ENCODE results near the gene TRUB1.
A peak's percentile ranks its signal among the peaks of the same experiment; 100 is the strongest.
"Not testable (repeated sequence)": the region's sequence is repeated elsewhere in the genome, so short reads cannot be mapped to it uniquely, and the experiment has no call there.

Gene TRUB1

DNA sequence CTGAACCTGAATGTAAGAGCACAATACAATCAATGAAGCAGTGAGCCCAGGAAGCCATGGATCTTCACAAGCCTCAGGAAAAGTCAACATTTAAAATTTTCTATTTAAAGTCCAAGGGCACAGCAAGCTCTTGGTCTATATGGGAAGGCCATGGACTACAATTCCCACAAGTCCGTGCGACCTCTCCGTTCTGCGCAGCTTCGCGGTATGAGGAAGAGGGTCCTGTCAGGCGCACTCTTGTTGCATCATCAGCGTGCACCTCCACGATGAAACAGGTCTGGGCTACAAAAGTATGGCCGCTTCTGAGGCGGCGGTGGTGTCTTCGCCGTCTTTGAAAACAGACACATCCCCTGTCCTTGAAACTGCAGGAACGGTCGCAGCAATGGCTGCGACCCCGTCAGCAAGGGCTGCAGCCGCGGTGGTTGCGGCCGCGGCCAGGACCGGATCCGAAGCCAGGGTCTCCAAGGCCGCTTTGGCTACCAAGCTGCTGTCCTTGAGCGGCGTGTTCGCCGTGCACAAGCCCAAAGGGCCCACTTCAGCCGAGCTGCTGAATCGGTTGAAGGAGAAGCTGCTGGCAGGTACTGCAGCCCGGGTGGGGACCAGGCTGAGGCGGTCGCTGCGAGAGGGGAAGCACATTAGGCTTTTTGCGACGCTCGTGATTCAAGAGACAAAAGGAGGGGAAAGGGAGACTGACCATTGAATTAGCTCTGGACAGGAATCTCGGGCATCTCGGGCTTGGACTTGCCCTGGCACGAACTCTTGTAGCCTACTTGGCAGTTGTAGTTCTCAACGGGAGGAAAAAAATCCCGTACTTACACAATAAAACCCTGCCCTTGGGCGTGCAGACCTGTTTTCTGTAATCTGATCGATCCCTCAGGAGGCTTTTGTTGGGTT is at the start of gene TRUB1:
TRUB1 (plus strand) TSS at position 234 of the 894 bp plus-strand sequence; CDS start at position 293, 59 bp downstream.
- peak; percentile 96 for DNase-seq

DNA sequence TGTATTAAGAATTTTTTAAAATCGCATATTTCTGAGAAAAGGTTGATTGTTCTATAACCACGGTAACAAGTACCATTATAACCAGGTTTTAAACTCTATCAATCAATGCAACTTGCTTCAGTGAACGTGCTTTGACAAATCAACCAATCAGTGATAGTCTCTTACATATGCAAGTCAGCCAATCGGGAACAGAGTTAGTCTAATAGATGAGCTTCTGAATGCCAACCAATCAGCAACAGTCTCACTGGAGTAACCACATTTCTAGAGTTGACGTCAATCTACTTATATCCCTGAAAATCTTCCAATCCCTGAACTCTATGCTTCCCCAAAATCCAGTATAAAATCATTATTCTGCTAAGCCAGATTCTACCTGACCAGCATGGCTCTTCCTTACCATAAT is 44.7 kb upstream of the TRUB1 start:
- DNase-seq, result peak; percentile 45

DNA sequence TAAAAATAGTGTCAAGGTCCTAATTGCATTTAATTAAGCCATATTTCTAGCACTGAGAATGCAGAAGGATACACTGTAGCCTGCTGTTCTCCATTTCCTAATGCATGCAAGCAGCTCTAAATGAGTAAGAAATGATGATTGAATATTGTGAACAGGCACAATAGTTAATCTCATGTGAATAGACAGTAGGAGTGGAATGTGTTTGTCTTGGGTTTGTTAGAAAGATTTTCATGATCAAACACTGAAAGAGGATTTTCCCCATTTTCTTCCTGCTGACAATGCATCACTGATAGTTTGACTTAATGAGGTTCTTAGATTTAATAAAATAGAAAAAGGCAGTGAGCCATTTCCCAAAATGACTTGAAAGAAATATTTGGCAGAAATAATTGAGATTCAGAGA is 43.1 kb upstream of the TRUB1 start:
- DNase-seq, result no peak

DNA sequence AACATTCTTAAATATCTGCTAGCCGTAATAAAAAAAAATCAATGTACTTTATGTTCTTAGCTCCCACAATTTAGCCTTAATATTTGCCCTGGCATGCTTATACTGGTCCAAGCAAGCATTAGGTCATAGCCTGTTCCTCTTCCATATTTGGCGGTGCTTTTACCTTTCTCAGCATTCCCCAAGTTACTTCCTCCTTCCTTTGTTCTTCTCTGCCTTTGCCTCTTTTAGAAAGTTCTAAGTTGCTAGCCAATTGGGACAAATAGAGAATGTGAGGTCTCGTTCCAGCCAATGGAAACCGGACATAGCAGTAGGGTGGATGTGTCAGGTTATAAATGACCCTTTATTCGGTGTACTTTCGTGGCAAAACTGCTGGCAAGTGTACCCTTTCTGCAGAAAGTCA is 41.0 kb upstream of the TRUB1 start:
- not testable (repeated sequence) for DNase-seq

DNA sequence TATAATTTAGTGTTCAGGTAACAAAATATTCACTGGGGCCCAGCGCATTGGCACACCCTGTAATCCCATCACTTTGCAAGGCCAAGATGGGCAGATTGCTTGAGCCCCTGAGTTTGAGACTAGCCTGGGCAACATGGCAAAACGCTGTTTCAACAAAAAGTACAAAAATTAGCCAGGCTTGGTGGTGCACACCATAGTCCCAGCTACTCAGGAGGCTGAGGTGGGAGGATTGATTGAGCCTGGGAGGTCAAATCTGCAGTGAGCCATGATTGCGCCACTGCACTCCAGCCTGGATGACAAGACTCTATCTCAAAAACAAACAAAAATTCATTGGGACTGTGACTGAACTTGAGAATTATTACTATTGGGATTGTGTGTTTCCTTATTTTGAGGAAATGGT is 40.4 kb upstream of the TRUB1 start:
- no peak for DNase-seq

DNA sequence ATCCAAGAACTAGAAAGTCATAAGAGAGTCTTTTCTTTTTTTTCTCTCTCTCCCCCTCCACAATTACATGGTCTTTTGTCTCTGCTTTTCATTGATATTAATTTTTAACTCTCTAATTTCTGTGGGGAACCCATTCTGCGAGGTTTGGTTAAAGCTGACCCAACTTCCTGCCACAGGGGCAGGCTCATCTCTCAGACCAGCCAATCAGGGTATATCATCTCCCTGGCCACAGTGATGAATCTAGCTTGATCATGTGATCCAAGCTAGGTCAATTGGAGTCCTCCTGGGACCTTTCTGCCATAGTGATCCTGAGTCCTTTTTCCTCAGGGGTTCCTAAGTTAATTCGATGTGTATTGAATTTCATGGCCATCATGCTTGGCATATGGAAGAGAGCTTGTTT is 38.0 kb upstream of the TRUB1 start:
- no peak for DNase-seq

DNA sequence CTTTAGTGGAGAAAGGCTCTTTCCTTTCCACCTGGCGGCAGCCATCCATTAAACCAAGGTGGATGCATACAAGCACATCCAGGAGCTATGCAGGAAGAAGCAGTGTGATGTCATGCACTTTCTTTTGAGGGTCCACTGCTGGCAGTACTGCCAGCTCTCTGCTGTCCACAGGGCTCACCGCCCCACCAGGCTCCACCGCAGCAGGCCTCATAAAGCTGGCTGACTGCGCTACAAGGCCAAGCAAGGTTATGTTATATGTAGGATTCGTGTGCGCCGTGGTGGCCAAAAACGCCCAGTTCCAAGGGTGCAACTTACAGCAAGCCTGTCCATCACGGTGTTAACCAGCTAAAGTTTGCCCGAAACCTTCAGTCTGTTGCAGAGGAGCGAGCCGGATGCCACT is 37.3 kb upstream of the TRUB1 start:
- no peak for DNase-seq

DNA sequence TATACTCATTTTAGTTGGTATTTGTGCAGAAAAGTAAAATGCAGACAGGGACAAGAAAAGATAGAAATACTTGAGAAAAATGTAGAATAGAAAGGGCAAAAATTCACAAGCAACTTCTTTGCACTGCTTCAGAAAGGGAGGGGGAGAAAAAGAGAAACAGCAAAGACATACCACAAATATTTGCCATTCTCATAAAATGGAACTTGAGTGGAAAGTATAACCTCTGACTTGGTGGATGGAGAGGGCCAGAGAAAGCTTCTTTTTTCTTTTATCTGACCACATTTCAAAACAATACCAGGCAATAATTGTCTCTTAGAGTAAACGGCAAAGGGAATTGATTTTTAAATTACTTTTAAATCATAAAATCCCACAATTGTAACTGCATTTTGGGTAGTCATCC is 35.8 kb upstream of the TRUB1 start:
- DNase-seq, result no peak

DNA sequence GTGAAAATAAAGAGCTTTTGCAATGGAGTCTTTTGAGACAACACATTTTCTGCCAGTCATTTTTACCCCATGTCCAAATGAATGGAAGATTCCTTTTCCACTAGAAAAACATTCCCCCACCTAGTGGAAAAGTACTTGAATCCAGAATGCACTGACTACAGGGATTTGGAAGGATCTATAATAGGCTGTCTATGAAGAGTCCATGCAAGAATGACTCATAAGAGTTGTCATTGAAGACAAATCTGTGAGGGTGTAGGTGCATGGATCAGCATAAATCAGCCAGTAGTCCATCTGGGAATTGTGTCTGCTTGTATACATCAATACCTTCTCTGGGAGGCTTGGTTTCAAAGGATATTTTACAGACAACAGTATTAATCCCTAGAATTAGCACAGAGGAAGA is 32.5 kb upstream of the TRUB1 start:
- no peak for DNase-seq

DNA sequence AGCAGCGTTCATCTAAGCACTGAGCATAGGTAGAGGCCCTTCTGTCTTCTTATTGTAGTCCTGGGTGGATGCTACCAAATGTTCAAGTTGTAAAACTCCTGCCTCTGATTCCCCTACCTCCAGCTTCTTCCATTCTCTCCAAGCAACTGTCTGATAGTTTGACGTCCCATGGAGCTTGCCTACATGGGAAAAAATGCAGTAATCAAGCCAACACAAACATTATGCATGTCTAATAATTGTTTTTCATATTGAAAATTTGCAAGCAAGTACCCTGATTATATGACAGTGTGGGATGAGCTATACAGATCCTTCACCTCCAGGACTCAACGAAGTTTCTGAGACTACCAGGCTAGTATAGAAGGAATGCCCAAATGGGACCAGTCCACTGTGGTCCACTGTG is 31.0 kb upstream of the TRUB1 start:
- no peak for DNase-seq

DNA sequence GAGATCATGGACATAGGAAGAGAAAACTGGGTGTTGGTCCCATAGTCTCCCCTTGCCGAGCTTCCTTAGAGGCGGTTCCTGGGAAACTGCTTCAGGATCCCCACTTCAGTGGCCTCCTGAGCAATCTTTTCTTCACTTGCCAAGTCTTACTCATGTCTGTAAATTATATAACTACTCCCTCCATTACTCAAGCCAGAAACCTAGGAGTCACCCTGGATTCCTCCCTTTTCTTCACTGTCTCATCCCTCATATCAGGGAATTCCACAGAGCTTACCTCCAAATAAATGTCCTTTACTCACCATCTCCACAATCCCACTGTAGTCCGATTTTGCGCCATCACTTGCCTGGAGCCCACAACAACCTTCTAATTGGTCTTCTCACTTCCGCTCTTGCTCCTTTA is 29.1 kb upstream of the TRUB1 start:
- DNase-seq, result no peak

DNA sequence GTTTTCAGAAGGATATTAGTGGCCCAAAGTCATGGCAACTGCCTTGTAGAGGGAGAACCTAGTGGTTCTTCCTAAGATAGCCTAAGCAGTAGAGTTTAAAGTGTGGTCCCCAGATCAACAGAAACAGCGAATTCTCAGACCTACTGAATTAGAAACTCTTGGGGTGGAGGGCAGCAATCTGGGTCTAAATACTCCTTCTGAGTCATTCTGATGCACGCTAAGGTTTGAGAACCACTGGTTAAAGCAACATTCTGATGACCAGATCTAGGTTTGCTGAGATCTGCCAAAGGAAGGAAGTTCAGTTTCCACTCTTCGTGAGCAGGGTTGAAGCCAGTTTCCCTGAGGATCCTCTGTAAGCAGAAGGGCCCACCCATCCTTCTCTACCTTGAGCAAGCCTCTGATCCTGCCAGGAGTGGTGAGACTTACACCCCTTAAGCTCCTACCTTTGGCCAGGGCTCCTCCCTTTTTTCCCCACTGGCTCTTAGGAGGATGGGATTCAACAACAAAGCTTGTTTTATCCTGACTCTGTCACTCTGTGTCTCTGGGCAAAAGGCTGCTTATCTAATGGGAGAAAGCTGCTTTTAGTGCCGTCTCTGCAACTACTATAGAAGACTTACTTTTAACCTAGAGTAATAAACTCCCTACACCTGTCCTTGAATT is 26.8 kb upstream of the TRUB1 start:
- no peak for DNase-seq

DNA sequence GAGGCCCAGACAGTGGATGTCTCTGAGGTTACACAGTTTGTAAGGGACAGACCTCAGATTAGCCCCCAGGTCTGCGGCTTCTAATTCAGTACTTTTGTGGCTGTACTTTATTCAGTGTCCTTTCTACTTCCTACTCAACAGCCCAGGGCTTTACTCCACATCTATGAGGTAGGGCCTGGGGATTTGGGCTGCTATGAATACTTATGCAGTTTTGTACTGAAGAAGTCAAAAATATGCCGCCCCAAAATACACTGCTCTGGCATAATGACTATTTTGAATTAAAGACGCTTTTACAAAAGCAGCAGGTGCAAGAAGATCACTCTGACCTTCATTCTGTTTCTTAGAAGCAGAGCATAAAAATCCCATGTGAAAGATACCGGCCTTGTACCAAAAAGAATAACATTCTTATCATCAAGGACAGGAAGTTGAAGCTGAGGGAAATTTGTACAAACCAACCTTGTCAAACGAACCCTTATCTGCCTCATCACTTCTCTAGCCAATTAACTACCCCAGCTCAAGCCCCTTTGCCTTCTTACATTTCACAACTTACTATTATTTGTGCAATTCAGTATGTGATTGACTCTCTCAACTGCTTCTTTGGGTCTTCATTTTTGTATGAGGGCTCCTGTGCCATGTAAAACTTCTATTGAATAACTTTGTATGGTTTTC is 26.1 kb upstream of the TRUB1 start:
- peak; percentile 64 for DNase-seq

DNA sequence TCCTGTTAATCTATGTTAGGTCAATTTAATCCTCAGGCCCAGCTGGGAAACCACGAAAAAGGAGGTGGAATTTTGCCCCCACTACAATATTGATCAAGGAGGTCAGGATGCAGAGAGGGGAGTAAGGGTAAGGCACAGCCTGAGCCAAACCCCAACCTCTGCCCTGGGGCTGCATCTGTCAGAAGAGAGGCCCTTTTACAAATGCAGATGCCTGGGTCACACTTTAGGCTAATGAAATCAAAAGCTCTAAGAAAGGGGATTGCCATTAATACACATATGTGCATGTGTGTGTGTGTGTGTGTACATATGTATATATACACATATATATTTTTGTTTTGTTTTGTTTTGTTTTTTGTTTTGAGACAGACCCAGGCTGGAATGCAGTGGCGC is 25.5 kb upstream of the TRUB1 start:
- DNase-seq, result no peak

DNA sequence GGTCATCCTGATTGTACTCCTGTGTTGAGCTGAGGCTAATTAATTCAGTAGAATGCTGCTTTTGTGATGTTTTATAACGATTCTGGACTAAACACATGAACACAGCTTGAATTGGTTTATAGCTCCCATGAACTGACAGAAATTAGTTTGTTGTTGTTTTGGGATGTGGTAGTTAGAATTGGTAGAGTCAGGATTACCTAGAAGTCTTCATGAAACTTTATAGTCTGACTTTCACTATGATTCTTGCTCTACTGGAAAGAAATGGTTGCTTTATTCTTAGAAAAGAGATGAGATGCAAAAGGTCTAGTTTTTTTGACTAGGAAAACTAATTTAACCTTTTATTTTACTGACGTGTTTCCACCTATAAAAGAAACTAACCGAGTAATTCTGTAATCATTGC is 23.4 kb upstream of the TRUB1 start:
- DNase-seq, result no peak

DNA sequence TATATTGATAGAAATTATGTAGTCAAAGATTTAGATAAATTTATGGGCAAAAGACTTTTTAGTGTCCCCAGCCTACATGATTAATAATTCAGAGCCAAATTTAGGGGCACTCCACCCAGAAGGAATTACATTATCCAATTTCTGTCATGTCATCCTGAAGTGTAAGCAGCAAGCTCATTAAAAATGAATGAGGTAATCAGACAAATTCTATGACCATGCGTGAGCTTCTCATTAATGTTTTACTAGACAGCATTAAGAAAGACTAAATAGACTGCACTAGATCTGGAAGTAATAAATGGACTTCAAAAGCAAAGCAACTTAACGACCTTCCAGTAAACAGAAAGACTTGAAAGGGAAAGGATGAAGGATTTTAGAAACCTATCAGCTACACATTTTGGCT is 22.7 kb upstream of the TRUB1 start:
- DNase-seq, result no peak

DNA sequence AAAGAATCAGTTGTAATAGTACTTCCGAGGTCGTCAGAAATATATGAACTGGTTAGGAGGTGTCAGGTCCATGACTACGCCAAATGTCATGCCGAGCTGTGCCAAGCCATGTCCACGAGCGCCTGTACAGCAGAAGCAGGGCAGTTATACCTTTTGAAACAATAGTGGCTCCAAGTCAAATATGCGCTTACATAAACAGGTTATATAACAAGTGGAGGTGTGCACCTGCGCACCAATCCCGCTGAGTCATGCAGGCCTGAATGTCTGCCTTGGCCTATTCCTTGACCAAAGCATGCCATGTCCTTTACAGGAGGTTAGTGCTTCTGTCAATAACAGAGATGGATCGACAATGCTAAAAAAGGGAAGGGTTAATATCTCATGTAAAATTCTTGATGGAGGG is 21.3 kb upstream of the TRUB1 start:
- no peak for DNase-seq

DNA sequence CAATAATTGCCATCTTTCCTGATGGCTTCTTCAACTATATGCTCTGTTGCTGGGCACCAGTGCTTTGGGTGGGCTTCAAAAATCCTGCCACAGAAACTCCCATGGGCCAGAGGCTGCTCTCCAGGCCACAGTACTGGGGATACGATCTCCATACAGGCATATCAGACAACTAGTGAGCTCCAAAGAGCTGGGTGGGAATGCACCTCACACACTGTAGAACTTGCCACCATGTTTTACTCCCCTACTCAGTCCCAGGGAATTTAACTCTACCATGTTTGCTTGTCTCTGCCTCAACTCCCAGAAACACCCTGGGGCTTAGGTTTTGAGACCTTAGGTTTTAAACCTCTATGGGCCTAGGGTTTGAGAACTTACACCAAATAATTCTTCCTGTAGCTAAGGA is 20.5 kb upstream of the TRUB1 start:
- no peak for DNase-seq

DNA sequence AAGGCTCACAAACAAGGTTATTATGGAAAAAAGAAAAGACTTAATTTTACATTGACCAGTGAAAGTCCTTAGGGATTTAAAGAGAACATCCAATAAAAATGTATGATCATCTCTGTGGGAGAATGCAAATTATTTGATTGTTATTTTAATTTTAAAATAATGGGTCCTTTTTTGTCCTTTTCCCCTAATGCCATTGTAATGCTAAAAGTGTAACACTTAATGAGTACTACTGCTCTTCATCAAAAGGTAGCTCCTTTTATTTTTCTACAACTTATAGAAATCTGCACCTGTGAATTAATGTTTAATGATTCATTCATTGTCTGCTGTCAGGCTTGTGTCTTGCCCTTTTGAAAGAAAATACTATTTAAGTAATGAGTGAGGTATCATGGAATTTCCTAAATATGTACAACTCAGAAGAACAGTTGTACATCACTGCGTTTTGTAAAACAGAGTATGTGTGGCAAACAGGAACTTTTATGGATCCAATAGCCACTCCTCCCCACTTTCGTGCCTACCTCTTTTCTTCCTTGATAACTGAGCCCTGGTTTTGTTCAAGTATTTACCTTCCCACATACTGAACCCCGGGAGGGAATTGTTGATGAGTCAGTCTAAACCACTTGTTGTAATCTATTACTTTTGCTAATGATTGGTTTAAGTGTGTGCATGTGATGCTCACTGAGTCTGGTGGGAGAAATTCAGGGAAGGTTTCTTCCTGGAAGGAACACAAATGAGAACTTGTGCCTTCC is 19.9 kb upstream of the TRUB1 start:
- DNase-seq, result no peak

DNA sequence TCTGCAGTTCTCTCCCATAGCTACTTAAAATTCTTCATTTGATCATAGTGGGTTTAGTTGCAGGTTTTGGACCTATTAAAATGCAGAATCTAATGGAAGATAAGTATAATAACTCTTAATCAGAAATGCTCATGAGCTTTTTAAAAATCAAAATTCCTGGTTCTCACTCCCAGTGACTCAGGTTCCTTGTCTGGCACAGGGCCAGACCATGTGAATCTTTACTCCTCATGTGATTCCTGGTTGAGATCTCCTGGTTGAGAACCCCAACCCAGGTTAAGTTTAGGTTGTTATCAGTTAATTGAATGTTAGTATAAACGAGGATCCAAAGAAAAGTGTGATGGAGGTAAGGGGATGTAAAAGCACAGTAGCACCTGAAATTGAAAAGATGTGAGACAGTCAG is 17.5 kb upstream of the TRUB1 start:
- no peak for DNase-seq

DNA sequence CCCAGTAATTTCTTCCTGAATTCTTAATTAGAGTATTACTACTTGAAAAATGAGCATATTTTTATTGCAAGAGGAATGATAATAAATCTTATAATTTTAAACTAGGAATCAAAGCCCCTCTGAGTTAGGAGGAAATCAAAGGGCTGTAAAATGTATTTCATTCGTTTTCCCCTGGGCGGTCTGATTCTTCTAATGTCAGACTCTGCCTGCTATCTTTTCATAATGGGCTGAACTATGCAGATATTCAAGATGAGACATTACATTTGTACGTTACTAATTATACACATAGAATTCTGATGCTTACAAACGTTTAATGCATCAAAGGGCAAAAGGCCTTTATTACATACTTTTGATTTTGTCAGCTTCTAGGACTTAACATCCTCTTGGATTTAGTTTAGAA is 16.0 kb upstream of the TRUB1 start:
- DNase-seq, result no peak

DNA sequence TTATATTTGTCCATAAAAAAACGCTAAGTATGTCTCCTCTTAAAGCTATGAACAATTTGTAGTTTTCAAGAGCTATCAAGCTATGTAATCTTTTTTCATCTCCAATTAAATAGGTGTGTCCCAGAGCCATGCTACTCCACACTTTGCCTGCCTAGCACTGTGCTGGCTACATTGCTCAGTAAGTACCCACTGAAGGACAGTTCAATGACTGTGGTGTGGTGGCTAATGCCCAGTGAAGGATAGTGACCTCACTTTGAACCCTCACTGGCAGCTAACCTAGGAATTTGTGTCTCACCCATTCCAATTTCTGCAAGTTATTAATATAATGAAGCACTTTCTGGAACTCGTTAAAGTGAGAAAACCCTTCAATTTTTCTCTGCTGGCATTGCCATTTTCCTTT is 14.4 kb upstream of the TRUB1 start:
- DNase-seq, result no peak
